ES-I3 (cell line): ENCODE measurements around the gene MCL1.

Source experiments
- H3K36me3 ChIP-seq: 2 replicates; pipeline ENCODE4 v1.6.1; 2013; ENCODE audit warnings: mild to moderate bottlenecking, low read length, control low read depth, moderate library complexity; ENCODE audit not compliant: insufficient read depth
- H3K4me1 ChIP-seq: 2 replicates; pipeline ENCODE4 v1.6.1; 2013; ENCODE audit warnings: mild to moderate bottlenecking, control low read depth, low read length; ENCODE audit not compliant: insufficient read depth
- H3K9ac ChIP-seq: 2 replicates; pipeline ENCODE4 v1.6.1; 2013; ENCODE audit warnings: low read depth, mild to moderate bottlenecking, low read length, moderate library complexity
- H3K9me3 ChIP-seq: 2 replicates; pipeline ENCODE4 v1.6.1; 2013; ENCODE audit warnings: mild to moderate bottlenecking, low read length, moderate library complexity; ENCODE audit not compliant: control insufficient read depth, insufficient read depth

The MCL1 gene

GRCh38 chr1:150559656-150560010, 19.8 kb downstream of the MCL1 start:
- Histone ChIP-seq H3K4me1 (peaks cover 36% of the 10 kb centered on the region), H3K9ac (no peak overlapping the region), H3K9me3 (no peaks in the 10 kb centered on the region), H3K36me3 (peaks cover 7% of the 10 kb centered on the region; the same call in 1 of the 2 replicates)

GRCh38 chr1:150558761-150559655, 20.4 kb downstream of the MCL1 start:
- no peaks in the 10 kb centered on the region for H3K9me3 ChIP-seq
- no peak overlapping the region for H3K9ac ChIP-seq
- peaks cover 7% of the 10 kb centered on the region; the same call in 1 of the 2 replicates for H3K36me3 ChIP-seq
- H3K4me1 ChIP-seq: peaks cover 34% of the 10 kb centered on the region

GRCh38 chr1:150558303-150558704, 21.1 kb downstream of the MCL1 start:
- no peaks in the 10 kb centered on the region for H3K9me3 ChIP-seq
- H3K4me1 ChIP-seq: peaks cover 27% of the 10 kb centered on the region
- no peak overlapping the region for H3K9ac ChIP-seq
- peaks cover 7% of the 10 kb centered on the region; the same call in 1 of the 2 replicates for H3K36me3 ChIP-seq

GRCh38 chr1:150557813-150558212, 21.6 kb downstream of the MCL1 start:
- H3K9ac ChIP-seq: no peak overlapping the region
- H3K9me3 ChIP-seq: no peaks in the 10 kb centered on the region
- peaks cover 23% of the 10 kb centered on the region for H3K4me1 ChIP-seq
- peaks cover 7% of the 10 kb centered on the region; the same call in 1 of the 2 replicates for H3K36me3 ChIP-seq

GRCh38 chr1:150557065-150557600, 22.3 kb downstream of the MCL1 start:
- Histone ChIP-seq H3K36me3 (peaks cover 7% of the 10 kb centered on the region; the same call in 1 of the 2 replicates), H3K9ac (no peak overlapping the region), H3K4me1 (peaks cover 23% of the 10 kb centered on the region)

GRCh38 chr1:150555971-150556865, 23.2 kb downstream of the MCL1 start:
- no peak overlapping the region for H3K9ac ChIP-seq

More at GRCh38 chr1:150557065-150557600, 22.3 kb downstream of the MCL1 start:
- no peaks in the 10 kb centered on the region for H3K9me3 ChIP-seq

GRCh38 chr1:150555198-150555970, 24.0 kb downstream of the MCL1 start:
- peaks cover 31% of the 10 kb centered on the region for H3K4me1 ChIP-seq
- peaks cover 7% of the 10 kb centered on the region; the same call in 1 of the 2 replicates for H3K36me3 ChIP-seq
- H3K9ac ChIP-seq: no peak overlapping the region
- H3K9me3 ChIP-seq: no peaks in the 10 kb centered on the region

More at GRCh38 chr1:150555971-150556865, 23.2 kb downstream of the MCL1 start:
- Histone ChIP-seq H3K9me3 (no peaks in the 10 kb centered on the region), H3K4me1 (peaks cover 31% of the 10 kb centered on the region), H3K36me3 (peaks cover 7% of the 10 kb centered on the region; the same call in 1 of the 2 replicates)

GRCh38 chr1:150554086-150554452, 25.3 kb downstream of the MCL1 start:
- Histone ChIP-seq H3K4me1 (peaks cover 27% of the 10 kb centered on the region), H3K9ac (no peak overlapping the region)

GRCh38 chr1:150553392-150554085, 25.9 kb downstream of the MCL1 start:
- H3K36me3 ChIP-seq: peaks cover 7% of the 10 kb centered on the region; the same call in 1 of the 2 replicates
- H3K9me3 ChIP-seq: no peaks in the 10 kb centered on the region
- peaks cover 27% of the 10 kb centered on the region for H3K4me1 ChIP-seq
- H3K9ac ChIP-seq: no peak overlapping the region

More at GRCh38 chr1:150554086-150554452, 25.3 kb downstream of the MCL1 start:
- Histone ChIP-seq H3K9me3 (no peaks in the 10 kb centered on the region), H3K36me3 (peaks cover 7% of the 10 kb centered on the region; the same call in 1 of the 2 replicates)

- peaks cover 7% of the 10 kb centered on the region; the same call in 1 of the 2 replicates for H3K36me3 ChIP-seq
- no peaks in the 10 kb centered on the region for H3K9me3 ChIP-seq
- H3K4me1 ChIP-seq: peaks cover 27% of the 10 kb centered on the region
- H3K9ac ChIP-seq: no peak overlapping the region
Measured at GRCh38 chr1:150552911-150553289, 26.5 kb downstream of the MCL1 start.

- H3K9ac ChIP-seq: no peak overlapping the region
- peaks cover 7% of the 10 kb centered on the region; the same call in 1 of the 2 replicates for H3K36me3 ChIP-seq
- no peaks in the 10 kb centered on the region for H3K9me3 ChIP-seq
- peaks cover 27% of the 10 kb centered on the region for H3K4me1 ChIP-seq
Measured at GRCh38 chr1:150552128-150552910, 27.1 kb downstream of the MCL1 start.

- Histone ChIP-seq H3K4me1 (peaks cover 27% of the 10 kb centered on the region), H3K36me3 (peaks cover 7% of the 10 kb centered on the region; the same call in 1 of the 2 replicates), H3K9me3 (no peaks in the 10 kb centered on the region), H3K9ac (no peak overlapping the region)
Measured at GRCh38 chr1:150551784-150552127, 27.7 kb downstream of the MCL1 start.
